Stimulated activated CD4-positive, alpha-beta T cell treated with anti-CD3 and anti-CD28 coated beads, Interleukin-1b, Interleukin-23, amount 100 ng/mL, for 1 hour (primary cell): ENCODE data around the gene LRRK1.

Experiments
- DNase-seq, 2 donors: peaks; one replicate each; pipeline ENCODE4 v3.0.0-alpha.2; 2020; ENCODE audit warnings: low read depth in 2 of 2

The LRRK1 gene

DNA sequence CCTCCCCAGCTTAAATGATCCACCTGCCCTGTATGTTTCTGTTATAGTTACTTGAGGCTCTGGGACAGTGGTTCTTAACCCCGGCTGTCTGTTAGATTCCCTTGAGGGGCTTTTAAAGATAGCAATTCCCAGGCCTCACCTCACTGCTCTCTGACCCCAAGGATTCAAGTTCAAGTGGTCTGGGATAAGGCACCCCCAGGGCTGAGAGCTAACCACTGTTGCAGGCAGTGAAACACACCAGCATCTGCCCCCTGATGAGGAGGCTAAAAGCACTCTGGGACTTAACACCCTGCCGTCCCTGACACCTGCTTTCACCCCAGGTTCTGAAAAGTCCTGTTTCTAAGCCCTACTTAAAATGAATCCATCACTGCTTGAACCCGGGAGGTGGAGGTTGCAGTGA, 103.7 kb downstream of the LRRK1 start:
- no peak for DNase-seq

DNA sequence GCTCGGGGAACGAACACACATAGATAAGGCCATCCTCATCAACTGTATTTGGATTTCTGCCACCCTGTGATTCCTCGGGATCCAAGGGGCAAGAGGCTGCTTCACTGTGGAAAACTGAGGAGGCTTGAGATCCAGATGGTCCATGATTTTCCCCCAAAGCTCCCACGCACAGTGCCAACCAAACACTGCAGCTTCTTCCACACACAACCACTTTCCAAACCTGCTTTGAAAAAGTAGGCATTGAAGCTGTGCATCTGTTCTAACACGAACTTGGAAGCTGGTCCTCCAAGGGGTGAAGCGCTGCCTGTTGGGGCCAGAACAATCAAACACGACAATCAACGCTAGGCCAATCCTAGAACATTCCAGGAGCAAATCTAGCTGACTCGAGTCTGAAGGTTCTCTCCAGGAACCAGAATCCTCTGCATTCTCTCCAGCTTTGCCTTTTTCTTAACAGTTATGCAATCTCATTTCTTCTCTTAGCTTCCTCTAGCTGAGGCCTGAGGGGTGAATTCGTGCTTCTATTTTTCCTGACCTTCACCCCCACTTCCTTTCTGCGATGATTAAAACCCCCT, 104.4 kb downstream of the LRRK1 start:
- no peak for DNase-seq

DNA sequence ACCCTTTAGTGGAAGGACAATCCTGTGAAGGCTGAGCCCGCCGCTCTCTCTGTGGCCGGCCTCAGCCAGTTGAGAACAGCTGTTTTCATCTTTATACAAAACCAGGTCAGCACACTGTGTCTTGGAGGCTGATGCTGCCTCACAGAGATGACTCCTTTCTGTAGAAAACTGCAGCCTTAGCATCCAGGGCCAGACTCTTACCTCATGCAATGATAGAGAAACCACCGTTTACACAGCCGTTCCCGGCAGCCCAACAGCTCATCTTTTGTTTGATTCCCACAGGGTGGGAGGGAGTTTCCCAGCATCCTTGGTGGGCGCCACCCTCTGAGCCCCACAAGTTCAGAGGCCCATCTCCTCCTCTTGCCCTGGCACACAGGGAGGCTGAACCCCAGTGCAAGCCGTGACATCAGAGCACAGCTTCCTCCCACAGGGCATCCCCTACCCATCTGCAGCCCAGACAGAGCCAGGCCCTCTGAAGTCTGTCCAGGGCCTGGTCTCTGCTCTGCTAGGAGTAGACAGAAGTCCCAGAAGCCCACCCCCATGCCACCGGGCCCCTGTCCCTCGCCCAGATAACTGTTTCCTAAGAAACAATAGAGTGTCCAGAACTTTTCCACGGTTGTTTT, 105.0 kb downstream of the LRRK1 start:
- DNase-seq = no peak

DNA sequence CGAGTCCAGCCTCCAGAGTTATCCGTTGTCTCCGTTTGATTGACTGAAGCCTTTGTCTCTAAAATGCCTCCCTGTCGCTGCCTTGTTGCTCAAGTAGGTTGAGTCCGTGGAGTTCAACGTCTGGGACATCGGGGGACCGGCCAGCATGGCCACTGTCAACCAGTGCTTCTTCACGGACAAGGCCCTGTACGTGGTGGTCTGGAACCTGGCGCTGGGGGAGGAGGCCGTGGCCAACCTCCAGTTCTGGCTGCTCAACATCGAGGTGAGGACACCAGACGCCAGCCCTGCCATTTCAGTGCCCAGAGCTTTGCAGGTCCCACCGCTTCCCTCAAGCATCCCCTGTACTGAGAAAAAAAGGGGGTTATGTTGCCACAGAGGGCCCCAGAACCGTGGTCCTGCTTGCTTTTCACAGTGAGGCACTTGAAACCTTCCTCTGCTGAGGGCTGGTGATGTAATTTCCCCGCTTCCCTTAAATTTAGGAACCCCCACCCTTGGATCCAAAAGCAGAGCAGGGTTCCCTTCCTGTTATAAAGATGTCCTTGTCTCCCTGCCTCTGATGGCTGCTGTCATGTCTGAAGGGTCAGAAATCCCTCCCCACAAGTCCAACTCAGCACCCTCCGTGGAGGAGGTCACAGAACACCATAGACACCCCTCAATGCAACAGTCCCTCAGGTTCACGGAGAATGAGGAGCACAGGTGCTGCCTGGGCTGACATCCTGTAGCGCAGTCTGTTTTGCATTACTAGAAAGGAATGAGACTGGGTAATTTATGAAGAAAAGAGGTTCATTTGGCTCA, 105.7 kb downstream of the LRRK1 start:
- DNase-seq = no peak

DNA sequence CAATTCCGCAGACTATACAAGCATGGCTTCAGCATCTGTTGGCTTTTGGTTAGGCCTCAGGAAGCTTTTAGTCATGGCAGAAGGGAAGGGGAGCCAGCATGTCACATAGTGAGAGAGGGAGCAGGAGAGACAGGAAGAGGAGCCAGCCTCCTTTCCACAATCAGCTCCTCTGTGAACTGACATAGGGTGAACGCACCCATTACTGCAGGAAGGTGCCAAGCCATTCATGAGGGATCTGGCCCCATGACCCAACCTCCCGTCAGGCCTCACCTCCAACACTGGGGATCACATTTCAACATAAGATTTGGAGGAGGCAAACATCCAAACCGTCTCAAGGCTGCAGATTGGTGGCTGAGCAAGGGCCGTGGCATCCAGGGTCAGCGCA, 106.3 kb downstream of the LRRK1 start:
- DNase-seq = no peak

DNA sequence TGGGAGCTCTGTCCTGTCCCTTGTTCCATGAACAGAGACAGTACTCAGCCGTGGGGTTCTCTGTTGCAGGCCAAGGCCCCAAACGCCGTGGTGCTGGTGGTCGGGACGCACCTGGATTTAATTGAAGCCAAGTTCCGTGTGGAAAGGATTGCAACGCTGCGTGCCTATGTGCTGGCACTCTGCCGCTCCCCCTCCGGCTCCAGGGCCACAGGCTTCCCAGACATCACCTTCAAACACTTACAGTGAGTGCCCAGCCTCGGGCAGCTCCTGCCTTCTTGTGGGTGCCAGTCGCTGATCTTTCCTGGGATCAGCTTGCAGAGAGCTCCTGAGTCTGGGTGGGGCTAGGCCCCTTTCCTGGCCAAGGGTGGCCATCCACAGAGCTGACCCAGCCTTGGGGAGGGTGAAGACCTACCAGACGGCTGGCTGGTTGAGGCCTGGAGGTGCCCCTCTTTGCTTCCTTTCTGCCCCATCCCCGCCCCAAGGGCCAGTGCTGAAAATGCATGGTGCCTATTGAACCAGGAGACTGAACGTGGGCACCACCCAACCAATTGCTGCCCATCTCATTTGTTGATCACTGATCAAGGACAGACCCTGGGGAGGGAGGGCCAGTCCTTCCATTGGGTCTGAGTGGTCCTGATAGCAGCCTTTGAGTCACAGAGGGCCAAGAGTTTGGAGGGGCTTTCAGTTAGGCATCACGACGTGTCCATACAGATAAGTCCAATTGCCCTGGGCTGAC, 106.9 kb downstream of the LRRK1 start:
- DNase-seq = no peak

DNA sequence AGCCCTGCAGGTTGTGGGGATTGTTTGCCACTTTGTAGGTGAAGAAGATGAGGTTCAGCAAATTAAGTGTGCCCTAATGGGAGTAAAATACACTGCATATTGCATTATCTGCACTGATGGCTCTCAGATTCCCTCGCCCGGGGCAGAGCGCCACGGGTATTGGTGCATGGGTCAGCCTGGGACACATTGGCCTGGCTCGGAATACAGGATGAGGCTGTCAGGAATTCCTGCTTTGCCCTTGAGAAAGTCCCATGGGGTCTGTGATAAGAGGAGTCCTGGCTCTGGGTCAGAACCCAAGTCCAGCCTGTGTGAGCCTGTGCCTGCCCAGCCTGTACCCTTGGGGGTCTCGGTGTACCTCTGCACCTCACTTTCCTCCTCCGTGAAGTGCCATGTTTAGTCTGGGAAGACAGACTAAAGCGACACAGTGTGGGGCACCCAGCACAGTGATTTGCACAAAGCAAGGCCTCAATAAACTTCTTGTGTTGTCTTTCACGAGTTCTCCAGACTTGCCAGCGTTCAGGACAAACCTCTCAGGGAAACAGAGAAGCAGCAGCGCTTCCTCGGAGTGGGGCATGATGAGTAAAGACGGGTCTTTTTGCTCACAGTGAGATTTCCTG, 107.6 kb downstream of the LRRK1 start:
- DNase-seq = no peak

DNA sequence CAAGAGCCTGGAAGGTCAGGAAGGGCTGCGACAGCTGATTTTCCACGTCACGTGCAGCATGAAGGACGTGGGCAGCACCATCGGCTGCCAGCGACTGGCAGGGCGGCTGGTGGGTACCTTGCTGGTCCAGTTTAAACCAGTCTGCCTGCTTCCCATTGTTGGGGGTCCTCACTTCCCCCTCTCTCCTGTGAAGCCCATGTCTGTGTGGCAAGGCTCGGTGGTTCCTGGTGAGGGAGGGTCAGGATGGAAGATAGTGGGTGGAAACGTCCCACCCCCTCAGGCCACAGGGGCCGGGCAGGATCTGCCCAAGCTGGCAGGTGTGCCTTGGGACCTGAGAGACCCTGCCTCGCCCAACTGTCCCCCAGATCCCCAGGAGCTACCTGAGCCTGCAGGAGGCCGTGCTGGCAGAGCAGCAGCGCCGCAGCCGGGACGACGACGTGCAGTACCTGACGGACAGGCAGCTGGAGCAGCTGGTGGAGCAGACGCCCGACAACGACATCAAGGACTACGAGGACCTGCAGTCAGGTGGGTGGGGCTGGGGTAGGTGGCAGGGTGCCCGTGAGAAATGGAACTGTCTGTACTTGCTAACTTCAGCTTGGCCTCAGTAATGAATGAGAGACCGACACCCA, 108.2 kb downstream of the LRRK1 start:
- DNase-seq = no peak

DNA sequence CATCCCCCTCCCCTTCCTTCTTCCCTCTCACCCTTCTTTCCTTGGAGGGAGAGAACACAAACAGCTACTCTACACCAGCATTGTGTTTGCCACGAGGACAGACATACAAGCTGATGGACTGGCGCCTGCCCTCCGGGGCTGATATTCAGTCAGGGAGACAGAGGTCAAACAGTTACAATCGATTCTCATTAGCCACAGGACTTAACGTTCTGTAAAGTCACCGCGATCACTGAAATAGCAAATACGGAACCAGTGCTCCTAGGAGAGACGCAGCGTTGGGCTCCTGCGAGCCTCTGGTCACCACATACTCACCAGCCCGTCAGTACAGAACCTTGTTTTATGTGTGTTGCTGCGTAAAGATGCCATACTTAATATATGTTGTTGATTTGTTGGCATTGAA, 108.8 kb downstream of the LRRK1 start:
- DNase-seq = no peak

DNA sequence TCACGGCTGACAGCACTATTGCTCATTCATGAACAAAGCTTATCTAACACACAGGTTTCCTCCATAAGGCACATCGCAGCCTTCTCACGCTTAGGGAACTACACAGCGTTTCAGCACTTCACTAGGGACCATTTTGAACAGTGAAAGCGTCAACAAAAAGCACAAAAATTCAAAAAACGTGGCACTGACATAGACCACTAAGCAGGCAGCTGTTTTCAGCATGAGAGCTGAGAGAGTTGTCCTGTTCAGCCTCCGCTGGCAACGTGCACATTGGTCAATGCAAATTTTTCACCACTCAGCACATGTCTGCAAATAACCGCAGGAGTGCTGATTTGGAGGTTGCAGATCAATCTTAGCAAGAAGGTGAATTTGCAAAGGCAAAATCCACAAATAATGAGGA, 109.2 kb downstream of the LRRK1 start:
- DNase-seq = no peak

DNA sequence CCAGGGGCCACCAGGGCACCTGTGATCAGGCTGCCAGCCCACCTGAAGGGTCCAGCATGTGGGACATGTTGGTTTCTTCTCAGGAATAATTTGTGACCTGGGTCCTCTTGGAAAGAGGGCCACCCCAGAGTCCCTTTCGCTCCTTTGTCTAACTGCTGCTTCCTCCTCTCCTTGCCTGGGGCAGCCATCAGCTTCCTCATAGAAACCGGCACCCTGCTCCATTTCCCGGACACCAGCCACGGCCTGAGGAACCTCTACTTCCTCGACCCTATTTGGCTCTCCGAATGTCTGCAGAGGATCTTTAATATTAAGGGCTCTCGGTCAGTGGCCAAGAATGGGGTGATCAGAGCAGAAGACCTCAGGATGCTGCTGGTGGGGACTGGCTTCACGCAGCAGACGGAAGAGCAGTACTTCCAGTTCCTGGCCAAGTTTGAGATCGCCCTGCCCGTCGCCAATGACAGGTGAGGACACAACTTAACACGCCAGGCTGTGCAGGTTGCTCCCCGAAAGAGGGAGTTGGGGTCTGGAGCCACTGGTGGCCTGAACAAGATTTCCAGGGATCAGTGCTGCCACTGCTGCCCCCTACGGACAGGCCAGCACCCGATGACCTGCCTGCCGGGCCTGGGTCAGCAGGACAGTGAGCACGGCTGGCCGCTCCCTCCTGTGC, 109.7 kb downstream of the LRRK1 start:
- no peak for DNase-seq

DNA sequence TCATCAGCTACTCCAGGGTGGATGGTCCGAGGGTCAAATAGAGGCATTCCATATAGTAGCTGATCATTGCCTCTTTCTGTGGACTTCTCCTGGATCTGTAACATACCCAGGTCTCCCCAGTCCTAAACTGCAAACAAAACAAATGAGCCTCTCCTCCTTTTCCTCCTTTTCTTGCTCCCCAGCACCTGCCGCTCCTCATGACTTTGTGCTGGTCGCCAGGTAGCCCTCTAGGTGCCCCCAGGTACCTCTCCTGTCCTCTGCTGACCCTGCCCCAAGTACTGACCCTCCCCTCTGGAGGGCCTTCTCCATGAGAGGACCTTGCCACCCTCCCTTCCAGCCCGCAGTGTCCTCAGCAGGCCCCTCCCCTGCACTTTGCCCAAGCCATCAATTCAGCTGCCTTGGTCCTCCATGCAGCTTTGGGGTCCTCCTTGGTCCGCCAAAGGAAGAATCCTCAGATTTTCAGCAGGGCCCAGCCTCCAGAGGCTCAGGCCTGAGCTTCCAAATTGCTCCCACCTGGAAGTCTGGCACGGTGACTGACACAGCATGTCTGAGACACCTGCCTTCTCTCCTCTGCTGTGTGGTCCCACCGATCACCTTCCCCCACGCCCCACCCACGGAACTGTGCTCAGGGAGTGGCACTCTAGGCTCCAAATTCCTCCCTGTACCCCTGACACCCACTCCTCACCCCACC, 111.0 kb downstream of the LRRK1 start:
- DNase-seq = no peak

DNA sequence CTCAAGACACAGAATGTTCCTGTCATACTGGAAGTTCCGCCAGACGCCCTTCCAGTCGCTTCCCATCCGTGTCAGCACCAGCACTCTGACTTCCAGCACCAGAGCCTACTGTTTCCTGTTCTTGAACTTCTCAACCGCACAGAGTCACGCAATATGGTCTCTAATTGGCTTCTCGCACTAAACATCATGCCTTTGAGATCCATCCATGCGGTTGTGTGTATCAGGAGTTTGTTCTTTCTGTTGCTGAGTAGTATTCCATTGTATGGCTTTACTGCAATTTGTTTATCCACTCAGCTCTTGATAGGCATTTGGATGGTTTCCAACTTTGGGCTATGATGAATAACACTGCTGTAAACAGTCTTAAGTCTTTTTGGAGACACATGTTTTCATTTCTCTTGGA, 112.1 kb downstream of the LRRK1 start:
- DNase-seq = no peak

DNA sequence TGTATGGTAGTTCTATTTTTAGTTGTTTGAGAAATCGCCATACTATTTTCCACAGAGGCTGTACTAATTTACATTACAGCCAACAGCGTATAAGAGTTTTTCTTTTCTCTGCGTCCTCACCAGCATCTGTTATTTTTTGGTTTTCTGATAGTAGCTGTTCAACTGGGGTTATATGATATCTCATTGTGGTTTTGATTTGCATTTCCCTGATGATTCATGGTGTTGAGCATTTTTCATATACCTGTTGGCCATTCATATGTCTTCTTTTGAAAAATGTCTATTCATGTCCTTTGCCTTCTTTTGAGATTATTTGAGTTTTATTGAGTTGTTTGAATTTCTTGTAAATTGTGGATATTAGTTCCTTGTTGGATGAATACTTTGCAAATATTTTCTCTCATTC, 114.6 kb downstream of the LRRK1 start:
- DNase-seq = no peak

DNA sequence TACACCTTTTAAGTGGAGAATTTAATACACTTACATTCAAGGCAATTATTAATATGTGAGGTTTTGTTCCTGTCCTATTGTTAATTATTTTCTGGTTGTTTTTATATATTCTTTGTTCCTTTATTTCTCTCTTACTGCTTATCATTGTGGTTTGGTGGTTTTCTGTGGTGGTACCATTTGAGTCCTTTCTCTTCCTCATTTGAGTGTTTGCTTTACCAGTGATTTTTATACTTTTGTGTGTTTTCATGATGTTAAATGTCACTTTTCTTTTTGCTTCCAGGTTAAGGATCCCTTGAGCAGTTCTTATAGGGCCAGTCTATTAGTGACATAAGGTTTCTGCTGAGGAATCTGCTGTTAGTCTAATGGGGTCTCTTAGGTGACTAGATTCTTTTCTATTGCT, 116.5 kb downstream of the LRRK1 start:
- DNase-seq = no peak

DNA sequence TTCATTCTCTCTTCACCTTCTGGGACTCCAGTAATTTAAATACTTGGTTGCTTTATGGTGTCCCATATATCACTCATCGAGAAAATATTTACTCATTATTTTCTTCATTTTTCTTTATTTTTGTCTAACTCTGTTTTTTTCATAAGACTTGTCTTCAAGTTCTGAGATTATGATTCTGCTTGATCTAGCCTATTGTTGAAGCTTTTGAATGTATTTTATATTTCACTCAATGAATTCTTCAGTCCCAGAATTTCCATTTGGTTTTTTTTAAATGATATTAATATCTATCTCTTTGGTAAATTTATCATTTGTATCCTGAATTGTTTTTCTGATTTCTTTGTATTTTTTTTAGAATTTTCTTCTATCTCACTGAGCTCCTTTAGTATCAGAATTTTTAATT, 117.0 kb downstream of the LRRK1 start:
- DNase-seq = no peak

DNA sequence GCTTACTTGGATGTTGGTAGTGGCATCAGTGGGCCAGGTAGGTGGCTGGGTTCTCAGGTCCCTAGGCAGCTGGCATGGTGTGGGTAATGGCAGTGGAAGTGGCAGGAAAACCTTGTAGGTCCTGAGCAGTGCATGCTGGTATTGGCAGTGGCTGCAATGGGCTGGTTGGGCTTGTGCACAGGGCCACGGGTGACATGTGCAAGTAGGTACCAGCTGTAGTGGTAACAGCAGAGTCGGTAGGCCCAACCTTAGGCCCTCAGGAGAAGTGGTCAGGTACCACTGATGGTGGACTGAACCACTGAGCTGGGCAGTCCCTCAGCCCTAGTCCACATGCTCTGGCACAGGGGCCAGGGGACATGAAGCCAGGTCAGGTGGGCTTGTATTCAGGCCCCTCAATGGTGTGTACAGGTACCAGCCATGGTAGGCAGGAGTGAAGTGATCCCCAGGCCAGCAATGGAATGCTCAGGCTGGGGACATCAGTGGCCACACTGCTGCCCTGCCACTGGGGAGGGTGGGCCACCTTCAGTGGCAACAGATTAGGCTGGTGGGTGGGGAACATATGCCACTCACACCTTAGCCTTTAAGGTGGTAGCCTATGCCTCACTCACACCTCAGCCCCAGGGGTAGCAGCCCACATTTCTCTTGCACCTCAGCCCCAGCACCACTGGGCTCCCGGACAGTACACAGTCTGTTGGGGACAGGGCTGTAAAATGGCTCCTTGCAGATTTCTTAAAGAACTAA, 118.1 kb downstream of the LRRK1 start:
- DNase-seq = no peak

DNA sequence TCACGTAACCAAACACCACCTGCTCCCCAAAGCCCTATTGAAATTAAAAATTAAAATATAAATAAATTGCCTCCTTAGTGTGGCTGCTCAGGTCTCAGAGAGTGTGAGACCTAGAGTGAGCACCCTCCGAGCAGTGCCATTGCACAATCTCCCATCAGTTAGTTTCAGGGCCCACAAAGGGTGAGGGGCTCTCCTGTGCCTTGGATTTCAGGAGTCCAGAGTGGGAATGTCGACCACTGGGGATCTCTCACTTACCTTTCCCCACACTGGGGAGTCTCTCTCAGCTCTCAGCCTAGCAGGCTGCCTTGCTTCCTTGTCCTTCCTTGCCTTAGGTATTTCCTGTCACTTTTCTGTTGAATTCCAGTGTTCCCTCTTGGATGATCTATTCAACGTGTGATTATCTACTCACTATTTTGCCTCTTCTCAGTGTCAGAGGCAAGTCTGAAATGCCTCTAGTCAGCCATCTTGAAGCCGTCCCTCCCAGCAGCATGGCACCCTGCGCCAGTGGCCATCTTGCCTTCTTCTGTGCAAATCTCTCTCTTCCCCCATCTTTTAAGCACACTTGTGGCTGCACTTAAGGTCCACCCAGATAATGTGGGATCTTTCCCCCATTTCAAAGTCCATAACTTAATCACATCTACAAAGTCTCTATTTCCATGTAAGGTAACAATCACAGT, 119.3 kb downstream of the LRRK1 start:
- no peak for DNase-seq

DNA sequence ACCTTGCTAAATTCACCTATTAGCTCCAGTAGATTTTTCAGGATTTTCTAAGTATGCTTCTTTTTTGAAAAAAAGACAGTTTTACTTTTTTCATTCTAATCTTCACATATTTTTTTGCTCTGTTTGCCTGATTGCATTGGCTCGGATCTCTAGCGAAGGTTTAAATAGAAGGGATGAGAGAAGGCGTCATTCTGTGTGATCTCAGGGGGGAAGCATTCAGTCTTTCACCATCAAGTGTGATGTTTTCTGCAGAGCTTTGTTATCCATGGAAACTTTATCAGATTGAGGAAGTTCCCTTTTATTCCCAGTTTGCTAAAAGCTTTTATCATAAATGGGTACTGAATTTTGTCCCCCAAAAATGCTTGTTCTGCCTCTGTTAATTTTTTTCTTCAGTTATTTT, 120.3 kb downstream of the LRRK1 start:
- DNase-seq = no peak
